ENCODE measurements around the gene LAMB3.
A peak's percentile ranks its signal among the peaks of the same experiment; 100 is the strongest.

LAMB3 gene

DNA sequence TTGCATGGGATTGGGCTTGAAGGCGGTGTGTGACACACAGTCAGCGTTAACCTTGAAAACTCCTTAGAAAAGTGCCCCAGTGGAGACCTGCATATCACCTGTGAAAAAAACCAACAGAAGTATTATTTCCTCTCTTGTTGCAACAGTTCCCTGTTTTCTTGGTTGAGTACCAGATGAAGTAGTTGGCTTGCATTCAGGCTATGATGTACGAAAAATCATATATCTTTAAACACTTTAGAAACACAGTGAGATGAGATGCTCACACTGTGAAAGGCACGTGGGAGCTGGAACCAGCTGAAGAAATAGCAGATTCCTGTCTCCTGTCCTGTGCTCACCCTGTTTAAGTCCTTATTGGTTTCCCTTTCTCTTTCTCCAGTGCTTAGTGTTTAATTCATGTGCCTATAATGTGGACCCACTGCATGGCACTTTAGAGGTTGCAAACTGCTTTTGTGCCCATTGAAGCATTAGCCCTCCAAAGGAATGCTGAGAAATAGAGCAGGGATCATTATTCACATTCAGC, 65.9 kb downstream of the LAMB3 start:
- H3K27ac ChIP-seq, result no peak overlapping the region
- TF ChIP-seq, protein P1, sequence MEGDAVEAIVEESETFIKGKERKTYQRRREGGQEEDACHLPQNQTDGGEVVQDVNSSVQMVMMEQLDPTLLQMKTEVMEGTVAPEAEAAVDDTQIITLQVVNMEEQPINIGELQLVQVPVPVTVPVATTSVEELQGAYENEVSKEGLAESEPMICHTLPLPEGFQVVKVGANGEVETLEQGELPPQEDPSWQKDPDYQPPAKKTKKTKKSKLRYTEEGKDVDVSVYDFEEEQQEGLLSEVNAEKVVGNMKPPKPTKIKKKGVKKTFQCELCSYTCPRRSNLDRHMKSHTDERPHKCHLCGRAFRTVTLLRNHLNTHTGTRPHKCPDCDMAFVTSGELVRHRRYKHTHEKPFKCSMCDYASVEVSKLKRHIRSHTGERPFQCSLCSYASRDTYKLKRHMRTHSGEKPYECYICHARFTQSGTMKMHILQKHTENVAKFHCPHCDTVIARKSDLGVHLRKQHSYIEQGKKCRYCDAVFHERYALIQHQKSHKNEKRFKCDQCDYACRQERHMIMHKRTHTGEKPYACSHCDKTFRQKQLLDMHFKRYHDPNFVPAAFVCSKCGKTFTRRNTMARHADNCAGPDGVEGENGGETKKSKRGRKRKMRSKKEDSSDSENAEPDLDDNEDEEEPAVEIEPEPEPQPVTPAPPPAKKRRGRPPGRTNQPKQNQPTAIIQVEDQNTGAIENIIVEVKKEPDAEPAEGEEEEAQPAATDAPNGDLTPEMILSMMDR (conservative IDR thresholded peaks at IDR 0.05), result no peak

DNA sequence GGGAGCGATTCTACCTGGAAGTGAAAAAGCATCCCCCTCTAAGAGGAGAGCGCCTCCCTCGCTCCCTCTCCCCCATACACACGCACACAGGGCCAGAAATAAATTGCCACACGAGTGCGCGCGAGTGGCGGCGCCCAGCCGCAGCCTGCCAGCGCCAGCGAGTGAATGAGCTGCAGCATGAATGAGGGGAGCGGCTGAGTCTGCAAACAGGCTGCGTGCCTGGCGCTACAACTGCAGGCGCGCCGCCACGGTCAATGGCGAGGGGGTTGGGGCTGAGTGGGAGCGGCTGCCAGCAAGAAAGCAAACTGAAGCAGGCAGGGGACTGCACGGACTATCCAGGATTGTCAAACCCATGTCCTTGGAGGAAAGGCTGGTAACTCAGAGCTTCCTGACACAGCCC, 66.6 kb downstream of the LAMB3 start:
- no peak overlapping the region for H3K27ac ChIP-seq
- TF ChIP-seq, protein P1 (conservative IDR thresholded peaks at IDR 0.05), result peak; percentile 35; the same call in 1 of the 2 replicates

DNA sequence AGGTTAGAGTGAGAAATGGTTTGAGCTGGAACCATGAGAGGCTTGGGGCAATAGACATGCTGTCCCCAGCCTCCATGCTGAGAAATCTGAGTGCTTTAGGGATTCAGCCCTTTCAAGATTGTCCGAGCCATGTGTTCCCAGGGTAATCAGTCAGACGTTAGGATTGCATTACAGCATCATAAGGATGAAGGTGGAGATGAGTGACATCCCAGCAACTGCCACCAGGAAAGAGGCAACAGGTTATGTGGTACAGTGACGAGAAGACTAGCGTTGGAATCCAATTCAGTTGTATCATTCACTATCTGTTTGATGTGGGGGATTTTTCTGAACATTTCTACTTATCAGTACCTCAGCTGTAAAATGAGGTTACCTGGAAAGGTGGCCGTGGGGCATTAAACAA, 67.0 kb downstream of the LAMB3 start:
- TF ChIP-seq, protein P1 (conservative IDR thresholded peaks at IDR 0.05), result no peak

GRCh38 chr1:209584231-209584672, 68.0 kb downstream of the LAMB3 start:
- H3K27ac ChIP-seq, result no peak overlapping the region
- TF ChIP-seq, protein P1 (conservative IDR thresholded peaks at IDR 0.05), result no peak

More for the DNA sequence above, 67.0 kb downstream of the LAMB3 start:
- no peak overlapping the region for H3K27ac ChIP-seq

DNA sequence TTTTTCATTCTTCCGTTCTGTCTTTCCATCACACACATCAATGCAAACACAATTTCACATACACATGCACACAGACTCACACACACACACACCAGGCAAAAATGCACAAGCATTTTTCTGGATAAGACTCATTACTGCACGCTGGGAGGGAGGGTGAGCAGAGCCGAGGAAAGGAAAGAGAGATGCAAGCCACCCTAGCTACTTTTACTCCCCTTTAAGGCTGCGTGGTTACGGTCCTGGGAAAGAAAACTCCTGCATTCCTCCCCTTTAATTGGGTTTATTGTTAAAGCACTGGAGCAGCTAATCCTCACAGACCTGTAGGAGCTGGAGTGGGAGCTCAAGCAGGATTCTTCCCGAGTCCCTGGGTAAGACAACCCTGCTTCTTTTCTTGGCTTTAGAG, 68.8 kb downstream of the LAMB3 start, which contains the start of gene CAMK1G:
Gene CAMK1G, plus strand, starts transcription at position 307 of the 400 bp plus-strand sequence. CDS start 11,270 bp downstream, outside the sequence.
- TF ChIP-seq, protein P1 (conservative IDR thresholded peaks at IDR 0.05), result no peak
- H3K27ac ChIP-seq, result no peak within 1 kb of the TSS

DNA sequence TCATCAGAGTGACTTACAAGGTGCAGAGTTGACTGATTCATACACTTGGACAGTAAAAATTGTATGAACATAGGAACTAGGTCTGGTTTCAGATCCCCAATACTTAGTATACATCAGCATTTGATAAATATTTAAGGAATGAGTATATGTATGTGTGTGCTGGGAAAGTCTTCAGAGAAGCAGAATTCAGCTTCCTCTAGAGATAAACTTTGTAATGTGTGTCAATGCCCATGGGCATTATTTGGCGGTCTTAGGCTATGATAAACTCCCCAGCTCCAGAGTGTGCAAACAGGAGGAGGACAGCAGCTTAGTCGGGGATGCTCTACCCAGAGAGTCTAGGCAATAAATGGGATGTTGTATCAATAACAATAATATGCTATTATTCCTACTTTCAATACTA, 71.6 kb downstream of the LAMB3 start:
- H3K27ac ChIP-seq, result no peak overlapping the region
- TF ChIP-seq, protein P1 (conservative IDR thresholded peaks at IDR 0.05), result no peak

GRCh38 chr1:209577346-209577745, 74.9 kb downstream of the LAMB3 start:
- TF ChIP-seq, protein P1 (conservative IDR thresholded peaks at IDR 0.05), result no peak
- H3K27ac ChIP-seq, result no peak overlapping the region

Data from VCaP (cell line).